Kasumi-1 (cell line): ENCODE data around the gene GOLPH3.
"Not testable (repeated sequence)": the region's sequence is repeated elsewhere in the genome, so short reads cannot be mapped to it uniquely, and the experiment has no call there.

Experiments used
- DNase-seq, 2 experiments: peaks; one replicate each; lab custom pipeline; 2025; lab: John Stamatoyannopoulos, UW

GOLPH3 gene

GRCh38 chr5:32098890-32099310 is 75.2 kb downstream of the GOLPH3 start:
- DNase-seq = no peak

GRCh38 chr5:32098291-32098690 is 75.8 kb downstream of the GOLPH3 start:
- no peak for DNase-seq

- DNase-seq = no peak
These were observed 77.1 kb downstream of the GOLPH3 start for GRCh38 chr5:32096891-32097595.

- DNase-seq = no peak
These were observed 78.9 kb downstream of the GOLPH3 start for GRCh38 chr5:32095261-32095671.

GRCh38 chr5:32094691-32095090 is 79.4 kb downstream of the GOLPH3 start:
- no peak for DNase-seq

- DNase-seq = peak; percentile 84 to 88
These were observed 80.9 kb downstream of the GOLPH3 start for GRCh38 chr5:32092938-32093812.

GRCh38 chr5:32090755-32091128 is 83.4 kb downstream of the GOLPH3 start:
- no peak for DNase-seq

GRCh38 chr5:32090026-32090754 is 83.9 kb downstream of the GOLPH3 start:
- DNase-seq = no peak

GRCh38 chr5:32089146-32090000 is 84.7 kb downstream of the GOLPH3 start:
- no peak for DNase-seq

GRCh38 chr5:32088214-32088613 is 85.9 kb downstream of the GOLPH3 start:
- DNase-seq = no peak

GRCh38 chr5:32087086-32088082 is 86.7 kb downstream of the GOLPH3 start:
- no peak for DNase-seq

GRCh38 chr5:32083981-32084430 is 90.1 kb downstream of the GOLPH3 start:
- peak; percentile 29 to 40 for DNase-seq

- DNase-seq = no peak
These were observed 91.4 kb downstream of the GOLPH3 start for GRCh38 chr5:32082701-32083100.

- DNase-seq = not testable (repeated sequence)
These were observed 93.6 kb downstream of the GOLPH3 start for GRCh38 chr5:32080565-32080964.

- DNase-seq = not testable (repeated sequence)
These were observed 95.3 kb downstream of the GOLPH3 start for GRCh38 chr5:32078855-32079254.

- peak; percentile 54 to 81 for DNase-seq
These were observed 97.1 kb downstream of the GOLPH3 start for GRCh38 chr5:32076699-32077695.
